HEK293 (cell line): ENCODE results near the gene E2F4.

Experiments
- ZNF24 ChIP-seq: fragments of 450-650 bp; formaldehyde crosslinking; IDR thresholded peaks from 2 replicates; pipeline ENCODE4 v1.5.1; 2016; ENCODE audit warnings: missing biosample characterization, missing genetic modification characterization
- ZNF248 ChIP-seq: fragments of 450-650 bp; formaldehyde crosslinking; IDR thresholded peaks from 2 replicates; pipeline ENCODE4 v1.5.1; 2017; ENCODE audit warnings: missing biosample characterization, missing genetic modification characterization
- ZNF423 ChIP-seq: fragments of 450-650 bp; formaldehyde crosslinking; IDR thresholded peaks from 2 replicates; pipeline ENCODE4 v1.5.1; 2016; ENCODE audit warnings: missing biosample characterization, missing genetic modification characterization

DNA sequence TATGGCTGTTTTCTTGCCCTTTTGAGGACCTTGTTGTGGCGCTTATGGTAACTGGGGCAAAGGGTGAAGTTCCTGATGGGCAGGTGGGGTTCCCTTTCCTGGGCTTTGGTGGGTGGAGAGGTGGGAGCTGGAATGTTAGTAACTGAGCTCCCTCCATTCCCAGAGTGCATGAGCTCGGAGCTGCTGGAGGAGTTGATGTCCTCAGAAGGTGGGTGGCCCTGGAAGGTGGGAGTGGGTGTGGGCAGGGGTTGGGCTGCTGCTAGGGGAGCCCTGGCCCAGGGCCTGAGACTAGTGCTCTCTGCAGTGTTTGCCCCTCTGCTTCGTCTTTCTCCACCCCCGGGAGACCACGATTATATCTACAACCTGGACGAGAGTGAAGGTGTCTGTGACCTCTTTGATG, 5.7 kb downstream of the E2F4 start:
- TF ChIP-seq ZNF248 (tag by site-specific recombination) (no peak), ZNF24 (tag by site-specific recombination) (no peak), ZNF423 (tag by site-specific recombination) (no peak)
